Prostate gland (tissue), 2 donors: ENCODE data around the gene IFNA14. TPM values are rescaled to one million over a fixed set of nuclear protein-coding genes. Genes with fewer than 3 reads are reported as not detected.

ENCODE experiments used
- DNase-seq: peaks from one replicate; pipeline ENCODE4 v3.0.0-alpha.2; 2019; ENCODE audit warnings: low spot score
- H3K27ac ChIP-seq, 2 donors: fragments of 200-600 bp; sonication (generic); 2 replicates each; pipeline ENCODE4 v1.5.1; 2017 to 2019
- H3K27me3 ChIP-seq: fragments of 200-600 bp; sonication (generic); replicated peaks from 2 replicates; pipeline ENCODE4 v1.5.1; 2019; ENCODE audit not compliant: insufficient read depth
- H3K36me3 ChIP-seq, 2 donors: fragments of 200-600 bp; sonication (generic); 1 replicate in 1 of 2; 2 replicates in 1 of 2; pipeline versions ENCODE4 v1.5.1 to v1.8.1; 2017 to 2019
- H3K4me1 ChIP-seq: fragments of 200-600 bp; sonication (generic); replicated peaks from 2 replicates; pipeline ENCODE4 v1.5.1; 2019
- H3K4me3 ChIP-seq, 2 donors: fragments of 200-600 bp; sonication (generic); 2 replicates each; pipeline ENCODE4 v1.5.1; 2017 to 2019
- H3K9me3 ChIP-seq: fragments of 200-600 bp; sonication (generic); 2 replicates; pipeline ENCODE4 v1.5.1; 2017
- POLR2A ChIP-seq: fragments of 450-650 bp; IDR thresholded peaks from one replicate; pipeline ENCODE4 v1.6.1; 2016; ENCODE audit warnings: antibody characterized with exemption, mild to moderate bottlenecking
- POLR2AphosphoS5 ChIP-seq: sonication (generic); formaldehyde crosslinking; IDR thresholded peaks from one replicate; pipeline ENCODE4 v1.6.1; 2017; ENCODE audit warnings: antibody characterized with exemption
- WGBS: methylation state at CpG from one replicate; pipeline ENCODE4 v1.1.5; 2018; 5-methylcytosine and 5-hydroxymethylcytosine counted together
- intact Hi-C: fragments of 100-400 bp; cut with DNase I; formaldehyde crosslinking; loops from one replicate; pipeline ENCODE4 v1.14.2; 2022
- total RNA-seq, 2 donors: library from RNA; depleted of rRNA; stranded (reverse); fragments of >200 nt; gene quantifications; one replicate each; pipeline ENCODE4 v1.1.0, GENCODE V29; 2016
- TF ChIP-seq, protein P1 (sequence below), 4 experiments: fragments of 200-600 bp in 2 of 4; fragments of 450-650 bp in 2 of 4; sonication (generic) in 2 of 4; IDR thresholded peaks; 1 replicate in 3 of 4; 2 replicates in 1 of 4; pipeline ENCODE4 v1.5.1; 2016 to 2019; ENCODE audit warnings: antibody characterized with exemption in 4 of 4, mild to moderate bottlenecking in 2 of 4, moderate library complexity in 2 of 4

IFNA14 gene
- total RNA-seq, 2 donors from 2014 or later = not detected

GRCh38 chr9:21268347-21268657 is 28.5 kb upstream of the IFNA14 start:
- no peaks in the 10 kb centered on the region for H3K9me3 ChIP-seq
- no peak for DNase-seq
- no peaks in the 10 kb centered on the region for H3K36me3 ChIP-seq
- no peak overlapping the region for H3K4me3 ChIP-seq
- no peaks in the 10 kb centered on the region for H3K4me1 ChIP-seq
- no peaks in the 10 kb centered on the region for H3K27me3 ChIP-seq
- intact Hi-C loops = no loop called here
- H3K27ac ChIP-seq = no peak overlapping the region
- TF ChIP-seq, protein P1, sequence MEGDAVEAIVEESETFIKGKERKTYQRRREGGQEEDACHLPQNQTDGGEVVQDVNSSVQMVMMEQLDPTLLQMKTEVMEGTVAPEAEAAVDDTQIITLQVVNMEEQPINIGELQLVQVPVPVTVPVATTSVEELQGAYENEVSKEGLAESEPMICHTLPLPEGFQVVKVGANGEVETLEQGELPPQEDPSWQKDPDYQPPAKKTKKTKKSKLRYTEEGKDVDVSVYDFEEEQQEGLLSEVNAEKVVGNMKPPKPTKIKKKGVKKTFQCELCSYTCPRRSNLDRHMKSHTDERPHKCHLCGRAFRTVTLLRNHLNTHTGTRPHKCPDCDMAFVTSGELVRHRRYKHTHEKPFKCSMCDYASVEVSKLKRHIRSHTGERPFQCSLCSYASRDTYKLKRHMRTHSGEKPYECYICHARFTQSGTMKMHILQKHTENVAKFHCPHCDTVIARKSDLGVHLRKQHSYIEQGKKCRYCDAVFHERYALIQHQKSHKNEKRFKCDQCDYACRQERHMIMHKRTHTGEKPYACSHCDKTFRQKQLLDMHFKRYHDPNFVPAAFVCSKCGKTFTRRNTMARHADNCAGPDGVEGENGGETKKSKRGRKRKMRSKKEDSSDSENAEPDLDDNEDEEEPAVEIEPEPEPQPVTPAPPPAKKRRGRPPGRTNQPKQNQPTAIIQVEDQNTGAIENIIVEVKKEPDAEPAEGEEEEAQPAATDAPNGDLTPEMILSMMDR (IDR thresholded peaks at IDR 0.05) = no peak
- TF ChIP-seq POLR2AphosphoS5 (no peak), POLR2A (no peak)
- WGBS = 21% methylated on average over 2 of the region's 2 CpGs

- Histone ChIP-seq H3K27me3 (no peaks in the 10 kb centered on the region), H3K9me3 (no peaks in the 10 kb centered on the region), H3K4me3 (no peak overlapping the region), H3K4me1 (no peaks in the 10 kb centered on the region), H3K27ac (no peak overlapping the region), H3K36me3 (no peaks in the 10 kb centered on the region)
- TF ChIP-seq, protein P1 (IDR thresholded peaks at IDR 0.05) = no peak
- TF ChIP-seq POLR2AphosphoS5 = no peak
- TF ChIP-seq POLR2A = no peak
- DNase-seq = peak; percentile 21
- 7% methylated on average over 4 of the region's 4 CpGs for WGBS
- intact Hi-C loops = no loop called here
Measured at GRCh38 chr9:21267485-21268346, 27.9 kb upstream of the IFNA14 start.

DNA sequence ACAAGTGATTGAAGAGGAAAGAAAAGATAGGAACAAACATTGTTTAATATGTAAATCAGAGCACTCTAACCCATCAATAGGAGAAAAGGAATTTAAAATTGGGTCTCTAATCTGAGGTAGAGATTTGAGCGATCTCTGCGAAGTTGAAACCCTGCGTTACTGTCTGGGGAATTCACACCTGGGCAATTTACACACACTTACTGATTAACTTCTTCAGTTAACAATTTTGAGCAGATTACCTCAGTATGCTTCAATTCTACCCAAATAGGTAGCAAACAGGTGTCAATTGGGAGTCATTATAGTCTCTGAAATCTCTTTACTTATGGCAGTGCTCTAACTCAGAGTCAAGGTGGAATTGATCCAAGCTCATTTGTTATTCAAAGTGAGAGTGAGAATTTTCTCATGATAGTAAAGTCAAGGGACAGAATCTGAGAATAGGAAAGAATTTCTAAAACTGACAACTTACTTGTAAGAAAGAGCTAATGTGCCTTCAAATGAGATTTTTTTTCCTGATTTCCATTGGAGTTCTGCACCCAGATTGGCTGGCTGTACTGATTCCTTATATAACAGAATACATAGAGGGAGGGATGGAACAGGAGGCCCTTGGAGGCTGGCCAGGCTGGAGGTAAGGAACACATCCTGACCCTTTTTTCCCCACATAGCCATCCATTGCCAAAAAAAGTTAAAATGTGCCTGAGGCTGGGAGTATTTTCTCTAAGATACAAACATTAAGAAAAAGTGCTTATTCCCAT is 27.1 kb upstream of the IFNA14 start:
- intact Hi-C loops = no loop called here
- peak; percentile 20 for DNase-seq
- Histone ChIP-seq H3K9me3 (no peaks in the 10 kb centered on the region), H3K36me3 (no peaks in the 10 kb centered on the region), H3K4me3 (no peak overlapping the region), H3K27me3 (no peaks in the 10 kb centered on the region), H3K4me1 (no peaks in the 10 kb centered on the region), H3K27ac (no peak overlapping the region)
- 58% methylated on average over 3 of the region's 3 CpGs for WGBS
- TF ChIP-seq, protein P1 (IDR thresholded peaks at IDR 0.05) = no peak
- TF ChIP-seq POLR2A (no peak), POLR2AphosphoS5 (no peak)

- WGBS = 19% methylated on average over 1 of the region's 1 CpG
- no peak for TF ChIP-seq POLR2AphosphoS5
- no peak for TF ChIP-seq POLR2A
- TF ChIP-seq, protein P1 (IDR thresholded peaks at IDR 0.05) = no peak
- no peaks in the 10 kb centered on the region for H3K9me3 ChIP-seq
- intact Hi-C loops = no loop called here
- no peaks in the 10 kb centered on the region for H3K36me3 ChIP-seq
- H3K27me3 ChIP-seq = no peaks in the 10 kb centered on the region
- H3K4me1 ChIP-seq = no peaks in the 10 kb centered on the region
- H3K4me3 ChIP-seq = no peak overlapping the region
- no peak overlapping the region for H3K27ac ChIP-seq
- peak; percentile 26 for DNase-seq
Measured at GRCh38 chr9:21265421-21266189, 25.8 kb upstream of the IFNA14 start.
